ENCODE measurements around the gene CYP2J2. TPM values are rescaled to one million over a fixed set of nuclear protein-coding genes. Genes with fewer than 3 reads are reported as not detected.

The CYP2J2 gene
- total RNA-seq (ENCODE audit: low replicate concordance) = 0.07 and 0.19 TPM in 2 replicates

- Mint-ChIP-seq H3K4me1 (peaks cover 5% of the 10 kb centered on the region), H3K27me3 (ENCODE audit: insufficient read depth, low read depth) (peaks cover 5% of the 10 kb centered on the region), H3K9me3 (peaks cover 17% of the 10 kb centered on the region), H3K27ac (no peak within 1 kb of the TSS), H3K36me3 (no peaks in the 10 kb centered on the region), H3K4me3 (peak within 1 kb of the TSS; percentile 79)
- H3K4me1 ChIP-seq = peaks cover 7% of the 10 kb centered on the region
- peak within 1 kb of the TSS; percentile 77 for H3K4me2 ChIP-seq
- no peaks in the 10 kb centered on the region for H3F3A ChIP-seq (ENCODE audit: low read depth)
- peak; percentile 65 for DNase-seq (ENCODE audit: low spot score)
- H3K79me2 ChIP-seq (ENCODE audit: low read depth) = no peaks in the 10 kb centered on the region
- peak within 1 kb of the TSS; percentile 96 for H2AFZ ChIP-seq (replicated peaks)
- peaks cover 86% of the 10 kb centered on the region for H3K27me3 ChIP-seq
- H3K9me3 ChIP-seq (ENCODE audit: low read depth) = no peaks in the 10 kb centered on the region
- H3K27ac ChIP-seq = no peak within 1 kb of the TSS
- TF ChIP-seq EZH2 (IDR thresholded peaks at IDR 0.05) = no peak
- TF ChIP-seq CTCF (IDR thresholded peaks at IDR 0.05) = no peak
- TF ChIP-seq EZH2phosphoT487 (IDR thresholded peaks at IDR 0.05) = no peak
- no peak within 1 kb of the TSS for H3K9ac ChIP-seq
- H4K20me1 ChIP-seq (ENCODE audit: low read depth) = no peaks in the 10 kb centered on the region
- no peaks in the 10 kb centered on the region for H3K36me3 ChIP-seq
- peak within 1 kb of the TSS; percentile 43 for H3K4me3 ChIP-seq
Measured at GRCh38 chr1:59926381-59927123, at the start of gene CYP2J2. TSS of gene CYP2J2 (minus strand) at chr1:59926773. CDS start at chr1:59926746, 27 bp downstream.

GRCh38 chr1:59973719-59974118 is 47.1 kb upstream of the CYP2J2 start:
- H3K36me3 Mint-ChIP-seq = no peaks in the 10 kb centered on the region
- no peaks in the 10 kb centered on the region for H3K9me3 Mint-ChIP-seq
- no peak overlapping the region for H2AFZ ChIP-seq (replicated peaks)
- H4K20me1 ChIP-seq (ENCODE audit: low read depth) = no peaks in the 10 kb centered on the region
- H3K27me3 ChIP-seq = peaks cover 18% of the 10 kb centered on the region
- no peaks in the 10 kb centered on the region for H3K9me3 ChIP-seq (ENCODE audit: low read depth)
- no peaks in the 10 kb centered on the region for H3F3A ChIP-seq (ENCODE audit: low read depth)
- no peaks in the 10 kb centered on the region for H3K79me2 ChIP-seq (ENCODE audit: low read depth)
- H3K4me1 Mint-ChIP-seq = peaks cover 23% of the 10 kb centered on the region
- DNase-seq (ENCODE audit: low spot score) = no peak
- H3K27ac ChIP-seq = no peak overlapping the region
- no peak overlapping the region for H3K27ac Mint-ChIP-seq
- H3K4me2 ChIP-seq = no peak overlapping the region
- peaks cover 8% of the 10 kb centered on the region for H3K27me3 Mint-ChIP-seq (ENCODE audit: insufficient read depth, low read depth)
- H3K36me3 ChIP-seq = no peaks in the 10 kb centered on the region
- H3K4me3 ChIP-seq = no peak overlapping the region
- H3K9ac ChIP-seq = no peak overlapping the region
- no peak overlapping the region for H3K4me3 Mint-ChIP-seq
- no peaks in the 10 kb centered on the region for H3K4me1 ChIP-seq
- TF ChIP-seq EZH2 (IDR thresholded peaks at IDR 0.05) (no peak), EZH2phosphoT487 (IDR thresholded peaks at IDR 0.05) (no peak), CTCF (IDR thresholded peaks at IDR 0.05) (no peak)

GRCh38 chr1:59972216-59972927 is 45.8 kb upstream of the CYP2J2 start:
- peaks cover 18% of the 10 kb centered on the region for H3K27me3 ChIP-seq
- no peak overlapping the region for H3K4me3 ChIP-seq
- Mint-ChIP-seq H3K36me3 (no peaks in the 10 kb centered on the region), H3K4me1 (peaks cover 29% of the 10 kb centered on the region), H3K27me3 (ENCODE audit: insufficient read depth, low read depth) (peaks cover 5% of the 10 kb centered on the region), H3K9me3 (no peaks in the 10 kb centered on the region), H3K27ac (no peak overlapping the region), H3K4me3 (no peak overlapping the region)
- TF ChIP-seq EZH2 (IDR thresholded peaks at IDR 0.05) (no peak), EZH2phosphoT487 (IDR thresholded peaks at IDR 0.05) (no peak), CTCF (IDR thresholded peaks at IDR 0.05) (no peak)
- DNase-seq (ENCODE audit: low spot score) = no peak
- H3K4me2 ChIP-seq = no peak overlapping the region
- no peaks in the 10 kb centered on the region for H4K20me1 ChIP-seq (ENCODE audit: low read depth)
- H3K4me1 ChIP-seq = no peaks in the 10 kb centered on the region
- H2AFZ ChIP-seq (replicated peaks) = no peak overlapping the region
- no peaks in the 10 kb centered on the region for H3K79me2 ChIP-seq (ENCODE audit: low read depth)
- no peaks in the 10 kb centered on the region for H3K9me3 ChIP-seq (ENCODE audit: low read depth)
- H3K36me3 ChIP-seq = no peaks in the 10 kb centered on the region
- H3F3A ChIP-seq (ENCODE audit: low read depth) = no peaks in the 10 kb centered on the region
- no peak overlapping the region for H3K9ac ChIP-seq
- no peak overlapping the region for H3K27ac ChIP-seq
